Gastrocnemius medialis (tissue), 4 donors: ENCODE data around the gene ZNF423. TPM values are rescaled to one million over a fixed set of nuclear protein-coding genes. Genes with fewer than 3 reads are reported as not detected.

ENCODE experiments used
- ATAC-seq, 2 donors: fragments of 150-250 bp; one replicate each; pipeline ENCODE4 v1.9.1; 2016
- DNase-seq, 2 donors: peaks; one replicate each; pipeline ENCODE4 v3.0.0-alpha.2; 2019
- H3K27ac ChIP-seq, 4 donors: fragments of 200-600 bp; sonication (generic); 1 replicate in 1 of 4; 2 replicates in 3 of 4; pipeline ENCODE4 v1.5.1; 2016 to 2018; ENCODE audit warnings: mild to moderate bottlenecking in 2 of 4, moderate library complexity in 1 of 4
- H3K27me3 ChIP-seq, 3 donors: fragments of 200-600 bp; sonication (generic) in 2 of 3; 1 replicate in 1 of 3; 2 replicates in 2 of 3; pipeline versions ENCODE4 v1.5.1 to v1.6.0; 2016 to 2019; ENCODE audit warnings: mild to moderate bottlenecking in 1 of 3, moderate library complexity in 1 of 3
- H3K36me3 ChIP-seq, 2 donors: fragments of 200-600 bp; sonication (generic) in 1 of 2; one replicate each; pipeline ENCODE4 v1.5.1; 2017 to 2018
- H3K4me1 ChIP-seq, 2 donors: fragments of 200-600 bp; sonication (generic) in 1 of 2; one replicate each; pipeline ENCODE4 v1.5.1; 2016 to 2017; ENCODE audit warnings: mild to moderate bottlenecking in 2 of 2
- H3K4me3 ChIP-seq, 4 donors: fragments of 200-600 bp; sonication (generic) in 3 of 4; 1 replicate in 1 of 4; 2 replicates in 3 of 4; pipeline ENCODE4 v1.5.1; 2016 to 2019; ENCODE audit warnings: mild to moderate bottlenecking in 2 of 4
- H3K9me3 ChIP-seq, 3 donors: fragments of 200-600 bp; sonication (generic) in 2 of 3; 1 replicate in 1 of 3; 2 replicates in 2 of 3; pipeline ENCODE4 v1.5.1; 2016 to 2019
- POLR2A ChIP-seq, 2 donors: fragments of 450-650 bp; IDR thresholded peaks; one replicate each; pipeline ENCODE4 v1.6.1; 2017; ENCODE audit warnings: antibody characterized with exemption in 2 of 2, mild to moderate bottlenecking in 2 of 2, moderate library complexity in 2 of 2
- in situ Hi-C, 4 donors: fragments of 200-750 bp; cut with MboI; loops; one replicate each; pipeline versions ENCODE4 v1.15.0 to v1.8.0; 2017; ENCODE audit warnings: low sequenced_read_pairs in 4 of 4
- intact Hi-C: fragments of 100-400 bp; cut with DNase I; formaldehyde crosslinking; loops from one replicate; pipeline ENCODE4 v1.15.1; 2023; ENCODE audit warnings: low total_unique reads
- total RNA-seq, 4 donors: library from RNA; depleted of rRNA; stranded (reverse); fragments of >200 nt; gene quantifications; one replicate each; pipeline versions ENCODE4 v1.1.0 to v1.2.3, GENCODE V29; 2016
- TF ChIP-seq, protein P1 (sequence below), 5 experiments: fragments of 450-650 bp in 3 of 5; fragments of 200-600 bp in 2 of 5; sonication (generic) in 2 of 5; IDR thresholded peaks in 4 of 5; conservative IDR thresholded peaks in 1 of 5; 1 replicate in 4 of 5; 2 replicates in 1 of 5; pipeline ENCODE4 v1.5.1; 2016 to 2019; ENCODE audit warnings: antibody characterized with exemption in 5 of 5, mild to moderate bottlenecking in 3 of 5, moderate library complexity in 3 of 5

ZNF423 gene
- total RNA-seq, 4 donors from 2014 or later = 8.4 to 15.8 (median 12.5) TPM

DNA sequence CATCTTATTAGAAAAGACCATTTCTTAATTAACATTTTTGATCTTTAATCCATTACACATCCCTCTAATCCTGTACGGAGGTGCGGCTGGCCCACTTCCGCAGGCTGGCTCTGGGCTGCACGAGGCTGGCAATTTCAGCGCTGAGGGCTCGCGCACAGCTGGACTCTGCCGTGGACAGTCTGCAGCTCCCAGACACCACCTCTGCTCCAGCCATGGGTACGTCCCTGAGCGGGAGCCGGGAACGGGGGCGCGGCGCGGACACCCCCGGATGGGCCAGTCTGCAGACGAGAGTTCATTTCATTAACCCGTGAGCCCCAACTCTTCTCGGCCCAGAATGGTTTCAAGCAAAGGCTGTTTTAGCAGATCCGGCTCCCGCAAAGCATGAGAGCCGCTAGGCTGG, 87.9 kb downstream of the ZNF423 start:
- Histone ChIP-seq H3K4me3 (no peak overlapping the region), H3K9me3 (no peaks in the 10 kb centered on the region), H3K4me1 (peaks cover 4 to 7% of the 10 kb centered on the region in 2 donors), H3K27ac (no peak overlapping the region), H3K36me3 (no peaks in the 10 kb centered on the region), H3K27me3 (no peaks in the 10 kb centered on the region)
- ATAC-seq = no peak
- DNase-seq = no peak
- intact Hi-C loops (no loop called here), in situ Hi-C loops (no loop called here)
- TF ChIP-seq POLR2A (IDR thresholded peaks at IDR 0.05) = no peak
- TF ChIP-seq, protein P1, sequence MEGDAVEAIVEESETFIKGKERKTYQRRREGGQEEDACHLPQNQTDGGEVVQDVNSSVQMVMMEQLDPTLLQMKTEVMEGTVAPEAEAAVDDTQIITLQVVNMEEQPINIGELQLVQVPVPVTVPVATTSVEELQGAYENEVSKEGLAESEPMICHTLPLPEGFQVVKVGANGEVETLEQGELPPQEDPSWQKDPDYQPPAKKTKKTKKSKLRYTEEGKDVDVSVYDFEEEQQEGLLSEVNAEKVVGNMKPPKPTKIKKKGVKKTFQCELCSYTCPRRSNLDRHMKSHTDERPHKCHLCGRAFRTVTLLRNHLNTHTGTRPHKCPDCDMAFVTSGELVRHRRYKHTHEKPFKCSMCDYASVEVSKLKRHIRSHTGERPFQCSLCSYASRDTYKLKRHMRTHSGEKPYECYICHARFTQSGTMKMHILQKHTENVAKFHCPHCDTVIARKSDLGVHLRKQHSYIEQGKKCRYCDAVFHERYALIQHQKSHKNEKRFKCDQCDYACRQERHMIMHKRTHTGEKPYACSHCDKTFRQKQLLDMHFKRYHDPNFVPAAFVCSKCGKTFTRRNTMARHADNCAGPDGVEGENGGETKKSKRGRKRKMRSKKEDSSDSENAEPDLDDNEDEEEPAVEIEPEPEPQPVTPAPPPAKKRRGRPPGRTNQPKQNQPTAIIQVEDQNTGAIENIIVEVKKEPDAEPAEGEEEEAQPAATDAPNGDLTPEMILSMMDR (IDR thresholded peaks at IDR 0.05 in 4 of 5, conservative IDR thresholded peaks at IDR 0.05 in 1 of 5) = no peak

DNA sequence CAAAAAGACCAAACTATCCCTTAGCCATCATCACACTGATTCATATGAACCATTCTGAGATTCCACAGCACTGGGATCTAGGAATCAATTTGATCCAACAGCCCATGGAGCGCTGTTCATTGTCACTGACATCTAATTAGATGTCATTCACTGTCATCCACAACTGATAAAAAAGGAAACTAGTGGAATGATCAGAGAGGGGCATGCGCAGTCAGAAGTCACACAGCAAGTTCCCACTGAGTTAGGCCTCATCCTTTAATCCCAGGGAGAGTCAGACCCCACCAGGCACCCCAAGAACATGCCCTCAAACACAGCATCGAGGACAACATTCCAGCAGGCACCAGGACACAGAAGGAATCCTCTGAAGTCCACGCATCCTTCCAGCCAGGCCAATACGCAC, 88.5 kb downstream of the ZNF423 start:
- intact Hi-C loops = no loop called here

DNA sequence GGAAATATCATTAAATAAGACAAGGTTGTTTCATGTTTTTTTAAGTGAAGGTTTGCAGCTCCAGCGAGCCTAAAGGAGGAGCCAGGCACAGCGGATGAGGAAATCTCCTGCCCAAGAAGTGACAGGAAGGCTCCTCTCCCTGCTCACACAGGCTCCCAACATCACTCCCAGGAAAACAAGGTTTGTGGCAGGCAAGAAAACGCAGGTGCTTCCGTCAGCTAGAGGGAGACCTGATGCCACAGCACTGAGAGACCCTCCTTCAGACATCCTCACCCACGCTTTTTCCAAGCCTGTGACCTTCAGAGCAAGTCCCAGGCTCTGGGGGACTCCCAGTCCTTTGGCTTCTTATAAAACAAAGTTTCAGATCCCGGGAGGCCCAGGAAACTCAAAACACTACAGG, 89.7 kb downstream of the ZNF423 start:
- Histone ChIP-seq H3K4me1 (peaks cover 0 to 7% of the 10 kb centered on the region in 2 donors), H3K27ac (no peak overlapping the region), H3K4me3 (no peak overlapping the region), H3K27me3 (no peaks in the 10 kb centered on the region), H3K9me3 (no peaks in the 10 kb centered on the region), H3K36me3 (no peaks in the 10 kb centered on the region)
- intact Hi-C loops (no loop called here), in situ Hi-C loops (no loop called here)
- TF ChIP-seq, protein P1 (IDR thresholded peaks at IDR 0.05 in 4 of 5, conservative IDR thresholded peaks at IDR 0.05 in 1 of 5) = no peak
- no peak for TF ChIP-seq POLR2A (IDR thresholded peaks at IDR 0.05)
- ATAC-seq = no peak
- DNase-seq = no peak

More for the DNA sequence above, 88.5 kb downstream of the ZNF423 start:
- Histone ChIP-seq H3K4me1 (peaks cover under 1 to 7% of the 10 kb centered on the region in 2 donors), H3K36me3 (no peaks in the 10 kb centered on the region), H3K4me3 (no peak overlapping the region), H3K27me3 (no peaks in the 10 kb centered on the region), H3K9me3 (no peaks in the 10 kb centered on the region), H3K27ac (no peak overlapping the region)
- TF ChIP-seq, protein P1 (IDR thresholded peaks at IDR 0.05 in 4 of 5, conservative IDR thresholded peaks at IDR 0.05 in 1 of 5) = no peak
- no peak for TF ChIP-seq POLR2A (IDR thresholded peaks at IDR 0.05)
- no peak for DNase-seq
- in situ Hi-C loops = no loop called here
- no peak for ATAC-seq

DNA sequence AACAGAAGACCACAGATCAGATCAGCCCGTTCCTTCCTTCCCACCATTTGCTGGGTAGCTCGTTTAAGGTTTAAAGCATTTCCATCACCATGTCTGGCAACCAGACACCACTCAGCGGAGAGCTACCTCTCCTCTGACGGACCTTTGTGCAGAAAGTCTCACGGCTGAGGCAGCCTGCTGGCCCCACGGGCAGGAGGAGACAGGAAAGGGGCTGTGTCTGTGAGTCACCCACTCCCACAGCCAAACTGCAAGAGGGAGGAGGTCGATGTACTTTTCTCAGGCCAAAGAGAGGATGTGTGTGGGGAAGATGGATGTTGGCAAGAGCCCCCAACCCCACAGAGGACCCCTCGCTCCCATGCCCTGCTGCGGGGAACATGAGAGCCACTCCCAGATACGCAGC, 92.1 kb downstream of the ZNF423 start:
- H3K4me1 ChIP-seq = peaks cover 0 to 7% of the 10 kb centered on the region in 2 donors
- no peaks in the 10 kb centered on the region for H3K36me3 ChIP-seq
- DNase-seq = no peak
- H3K9me3 ChIP-seq = no peaks in the 10 kb centered on the region
- no peak overlapping the region for H3K27ac ChIP-seq
- TF ChIP-seq POLR2A (IDR thresholded peaks at IDR 0.05) = no peak
- TF ChIP-seq, protein P1 (IDR thresholded peaks at IDR 0.05 in 4 of 5, conservative IDR thresholded peaks at IDR 0.05 in 1 of 5) = no peak
- intact Hi-C loops = no loop called here
- in situ Hi-C loops = no loop called here
- no peak for ATAC-seq
- no peaks in the 10 kb centered on the region for H3K27me3 ChIP-seq
- H3K4me3 ChIP-seq = no peak overlapping the region

DNA sequence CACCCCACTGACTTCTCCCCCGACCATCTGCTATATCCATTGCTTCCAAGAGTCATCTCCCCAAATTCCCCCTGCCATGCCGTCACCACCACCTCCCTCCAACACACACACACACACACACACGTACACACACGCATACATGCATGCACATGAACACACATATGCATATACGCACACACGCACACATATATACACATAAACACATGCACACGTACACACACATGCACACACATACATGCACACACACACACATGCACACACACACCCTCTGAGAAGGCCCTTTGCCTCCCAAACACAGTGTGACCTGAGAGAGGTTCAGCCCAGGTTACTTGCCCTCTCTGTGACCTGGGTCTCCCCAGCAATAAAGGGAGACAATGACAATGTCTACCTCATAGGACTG, 95.1 kb downstream of the ZNF423 start:
- H3K36me3 ChIP-seq = no peaks in the 10 kb centered on the region
- H3K9me3 ChIP-seq = no peaks in the 10 kb centered on the region
- no peak overlapping the region for H3K27ac ChIP-seq
- DNase-seq = no peak
- in situ Hi-C loops = no loop called here
- H3K4me1 ChIP-seq = peaks cover under 1% of the 10 kb centered on the region in 2 donors
- no peak for ATAC-seq
- no peaks in the 10 kb centered on the region for H3K27me3 ChIP-seq
- no peak for TF ChIP-seq POLR2A (IDR thresholded peaks at IDR 0.05)
- TF ChIP-seq, protein P1 (IDR thresholded peaks at IDR 0.05 in 4 of 5, conservative IDR thresholded peaks at IDR 0.05 in 1 of 5) = no peak
- intact Hi-C loops = no loop called here
- H3K4me3 ChIP-seq = no peak overlapping the region
